Pons (tissue), 1 donor: ENCODE data around the gene SLC39A11.
"Not testable (repeated sequence)": the region's sequence is repeated elsewhere in the genome, so short reads cannot be mapped to it uniquely, and the experiment has no call there.

Source experiments
- DNase-seq: peaks from one replicate; pipeline ENCODE4 v3.0.0-alpha.2; 2016; ENCODE audit warnings: low spot score

Gene SLC39A11

DNA sequence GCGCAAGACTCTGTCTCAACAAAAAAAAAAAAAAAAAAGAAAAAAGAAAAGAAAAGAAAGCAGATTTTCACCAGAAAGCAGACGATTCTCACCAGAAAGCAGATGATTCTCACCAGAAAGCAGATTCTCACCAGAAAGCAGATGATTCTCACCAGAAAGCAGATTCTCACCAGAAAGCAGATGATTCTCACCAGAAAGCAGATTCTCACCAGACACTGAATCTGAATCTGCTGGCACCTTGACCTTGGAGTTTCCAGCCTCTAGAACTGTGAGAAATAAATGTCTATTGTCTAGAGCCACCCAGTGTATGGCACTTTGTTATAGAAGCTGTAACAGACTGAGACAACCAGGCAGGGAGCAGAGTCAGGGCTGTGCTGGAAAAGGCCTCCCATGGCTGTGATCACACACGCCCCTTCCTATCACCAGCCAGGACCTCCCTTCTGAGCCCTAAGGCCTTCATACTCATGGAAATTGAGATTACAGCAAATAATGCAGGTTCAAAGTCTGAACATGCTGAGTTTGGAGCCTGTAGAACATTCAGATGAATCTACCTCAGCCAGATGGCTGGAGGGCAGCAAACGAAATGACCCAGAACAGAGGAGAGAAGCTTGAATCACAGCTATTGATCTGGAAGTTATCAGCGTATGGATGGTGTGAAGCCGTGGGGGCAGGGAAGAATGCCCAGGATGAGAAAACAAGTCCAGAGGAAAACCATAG is 309.3 kb downstream of the SLC39A11 start:
- no peak for DNase-seq

DNA sequence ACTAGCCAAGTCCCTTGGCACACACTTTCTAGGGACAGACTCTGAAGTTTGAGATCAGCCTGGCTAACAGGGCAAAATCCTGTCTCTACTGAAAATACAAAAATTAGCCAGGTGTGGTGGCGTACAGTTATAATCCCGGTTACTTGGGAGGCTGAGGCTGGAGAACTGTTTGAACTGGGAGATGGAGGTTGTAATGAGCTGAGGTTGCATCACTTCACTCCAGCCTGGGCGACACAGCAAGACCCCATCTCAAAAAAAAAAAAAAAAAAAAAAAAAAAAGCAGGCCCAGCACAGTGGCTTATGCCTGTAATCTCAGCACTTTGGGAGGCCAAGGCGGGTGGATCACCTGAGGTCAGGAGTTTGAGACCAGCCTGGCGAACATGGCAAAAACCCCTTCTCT is 310.1 kb downstream of the SLC39A11 start:
- DNase-seq = not testable (repeated sequence)

DNA sequence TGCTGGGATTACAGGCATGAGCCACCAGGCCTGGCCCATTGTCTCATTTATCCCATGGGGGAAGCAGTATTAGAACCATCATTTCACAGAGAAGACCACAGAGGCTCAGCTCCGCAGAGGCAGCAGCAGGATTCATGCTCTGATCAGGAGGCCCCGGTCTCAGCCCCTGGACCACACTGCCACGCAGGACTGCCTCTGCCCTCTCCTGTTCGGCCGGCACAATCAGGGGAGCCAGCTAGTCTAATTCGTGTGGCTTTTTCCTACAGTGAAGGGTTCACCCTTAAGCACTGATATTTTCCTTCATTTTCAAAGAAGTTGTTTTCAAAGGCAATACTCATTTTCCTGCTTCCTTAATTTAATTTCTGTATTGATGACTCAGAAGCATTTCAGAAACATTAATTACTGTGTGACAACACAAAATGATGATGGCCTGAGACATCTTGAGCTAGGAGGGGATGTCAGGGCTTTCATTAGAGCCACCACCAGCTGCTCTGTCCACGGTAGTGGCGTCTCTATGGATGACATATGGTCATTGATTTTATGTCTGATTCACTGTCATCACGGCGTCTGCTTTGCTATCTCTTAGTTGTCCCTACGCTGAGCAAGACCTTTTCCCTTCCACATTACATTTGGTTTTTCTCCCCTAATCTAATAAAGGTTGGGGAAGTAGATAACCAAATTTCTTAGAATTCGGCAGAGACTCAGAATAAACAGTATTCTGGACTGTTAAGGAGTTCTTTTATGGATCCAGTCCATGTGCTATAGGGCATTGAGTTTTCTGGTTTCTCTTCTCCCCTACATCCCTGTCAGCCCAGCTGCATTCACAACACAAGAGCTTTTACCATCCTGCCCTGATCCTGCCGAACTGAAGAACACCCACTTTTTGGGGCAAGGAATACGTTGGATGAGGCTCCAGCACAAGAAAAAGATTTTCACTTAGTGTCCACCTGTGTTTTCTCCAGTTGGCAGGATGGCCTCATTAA is 314.0 kb downstream of the SLC39A11 start:
- DNase-seq = no peak

DNA sequence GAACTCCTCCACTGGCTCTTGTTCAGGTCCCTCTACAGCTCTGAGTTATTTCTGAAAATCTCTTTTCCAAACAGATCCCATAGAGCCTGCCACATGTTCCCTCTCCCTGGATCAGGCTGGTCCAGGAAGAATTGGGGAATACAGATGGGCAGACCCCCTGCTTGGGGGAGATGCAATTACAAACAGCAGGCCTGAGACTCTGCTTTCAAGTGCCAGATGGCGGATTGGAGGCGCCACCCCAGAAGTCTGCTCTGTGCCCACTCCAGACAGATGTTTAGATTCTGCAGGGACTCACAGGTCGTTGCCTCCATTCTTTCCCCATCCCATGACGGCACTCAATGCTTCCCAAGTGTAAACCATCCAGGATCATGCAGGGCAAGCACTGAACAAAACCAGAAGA is 316.6 kb downstream of the SLC39A11 start:
- no peak for DNase-seq

DNA sequence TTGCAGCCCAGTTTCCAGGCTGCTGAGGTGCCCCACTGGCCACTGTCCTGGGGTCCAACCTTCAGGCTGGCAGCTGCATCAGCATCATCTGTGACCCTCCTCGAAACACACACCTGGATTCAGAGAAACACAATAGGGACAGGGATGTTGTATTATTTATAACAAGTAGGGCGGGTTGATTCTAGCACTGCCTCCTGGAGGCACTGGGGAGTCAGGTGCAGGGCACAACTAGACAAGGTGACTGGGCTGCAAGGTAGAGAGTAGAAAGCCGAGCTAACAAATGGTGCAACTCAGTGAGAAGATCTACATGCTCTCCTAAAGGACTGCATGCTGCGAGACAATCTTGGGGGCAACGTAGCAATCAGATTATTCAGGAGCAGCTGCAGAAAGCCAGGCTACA is 317.3 kb downstream of the SLC39A11 start:
- no peak for DNase-seq

DNA sequence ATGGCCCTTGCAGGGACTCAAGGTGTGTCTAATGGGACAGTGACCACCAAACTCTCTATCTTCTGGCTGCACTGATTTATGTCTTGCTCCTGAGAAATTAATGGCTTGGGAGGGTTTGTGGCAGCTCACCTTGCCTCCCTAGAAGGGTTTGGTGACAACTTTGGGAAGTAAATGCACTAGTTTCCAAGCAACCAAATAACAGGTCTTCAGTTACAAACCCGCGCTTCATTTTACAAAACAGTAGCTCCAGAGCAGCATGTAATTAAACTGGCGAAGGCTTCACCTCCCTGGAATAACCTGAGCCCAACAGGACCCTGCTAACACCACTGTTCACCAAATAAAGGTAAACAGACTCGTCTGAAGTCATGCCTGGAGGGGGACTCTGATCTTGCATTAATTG is 318.3 kb downstream of the SLC39A11 start:
- no peak for DNase-seq

DNA sequence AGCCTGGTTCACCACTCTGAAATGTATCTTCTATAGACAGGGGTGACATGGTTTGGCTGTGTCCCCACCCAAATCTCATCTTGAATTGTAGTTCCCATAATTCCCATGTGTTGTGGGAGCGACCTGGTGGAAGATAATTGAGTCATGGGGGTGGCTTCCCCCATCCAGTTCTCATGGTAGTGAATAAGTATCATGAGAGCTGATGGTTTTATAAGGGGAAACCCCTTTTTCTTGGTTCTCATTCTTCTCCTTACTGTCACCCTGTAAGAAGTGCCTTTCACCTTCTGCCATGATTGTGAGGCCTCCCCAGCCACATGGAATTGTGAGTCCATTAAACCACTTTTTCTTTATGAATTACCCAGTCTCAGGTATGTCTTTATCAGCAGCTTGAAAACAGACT is 319.3 kb downstream of the SLC39A11 start:
- DNase-seq = not testable (repeated sequence)

DNA sequence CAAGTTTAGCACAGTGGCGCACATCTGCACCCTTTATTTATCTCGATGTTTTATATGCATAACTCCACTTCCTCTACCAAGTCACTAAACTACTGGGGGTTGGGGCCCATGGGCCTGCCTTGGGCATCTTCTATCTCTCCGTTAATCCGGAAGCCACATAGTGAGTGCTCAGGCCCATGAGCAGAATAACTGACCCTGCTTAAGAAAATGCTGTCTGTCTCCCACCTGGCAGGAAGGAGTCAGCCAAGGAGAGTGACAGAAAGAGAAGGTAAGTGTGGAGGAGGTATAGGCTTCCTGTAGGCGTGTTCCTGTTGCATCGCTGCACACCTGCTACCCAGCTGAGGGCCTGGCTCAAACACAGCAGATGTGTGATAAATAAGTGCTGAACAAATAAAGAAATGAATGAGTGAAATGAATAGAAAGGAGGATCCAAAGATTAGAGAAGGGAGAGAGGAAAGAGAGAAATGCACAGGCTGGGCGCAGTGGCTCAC is 320.1 kb downstream of the SLC39A11 start:
- DNase-seq = no peak

DNA sequence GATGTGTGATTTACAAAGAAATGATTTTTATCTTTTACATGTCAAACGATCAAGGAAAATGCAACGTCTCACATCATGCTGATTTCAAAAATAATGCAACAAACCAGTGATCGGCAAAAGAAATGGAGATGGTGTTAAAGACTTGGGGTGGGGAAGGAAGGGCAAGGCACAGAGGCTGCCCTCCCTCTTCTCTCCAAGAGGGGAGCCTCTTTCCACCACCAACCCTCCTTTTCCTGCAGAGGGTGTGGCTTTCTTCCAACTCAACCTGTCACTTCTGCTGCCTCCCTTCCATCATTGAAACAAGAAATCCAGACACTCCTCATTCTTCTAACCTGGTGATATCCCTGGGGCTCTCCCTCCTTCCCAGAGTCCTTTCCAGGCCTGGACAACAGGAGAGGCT is 320.8 kb downstream of the SLC39A11 start:
- DNase-seq = no peak

DNA sequence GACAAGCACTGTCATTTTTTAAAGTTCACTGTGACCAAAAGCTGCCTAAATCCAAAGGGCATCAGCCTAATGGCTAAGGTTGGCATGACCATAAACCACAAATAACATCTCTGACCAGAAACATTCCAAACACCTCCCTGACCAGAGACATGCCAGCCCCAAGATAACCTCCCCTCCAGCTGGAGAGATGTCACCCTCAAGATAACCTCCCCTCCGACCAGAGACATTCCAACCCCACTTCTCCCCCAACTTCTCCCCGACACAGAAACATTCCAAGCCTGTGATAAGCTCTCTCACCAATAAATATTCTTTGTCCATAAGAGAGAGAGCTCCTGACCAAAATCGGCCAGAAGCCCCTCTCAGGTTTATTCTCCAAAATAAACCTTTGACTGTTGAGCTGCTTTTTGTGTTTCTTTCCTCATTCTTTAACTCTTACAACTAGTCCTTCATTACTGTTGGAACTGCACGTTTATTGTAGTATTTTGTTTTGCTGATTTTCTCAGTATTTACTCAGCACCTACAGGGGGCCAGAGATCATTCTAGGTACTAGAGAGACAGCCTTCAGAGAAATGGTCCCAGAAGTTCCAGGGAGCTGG is 325.6 kb downstream of the SLC39A11 start:
- DNase-seq = no peak

DNA sequence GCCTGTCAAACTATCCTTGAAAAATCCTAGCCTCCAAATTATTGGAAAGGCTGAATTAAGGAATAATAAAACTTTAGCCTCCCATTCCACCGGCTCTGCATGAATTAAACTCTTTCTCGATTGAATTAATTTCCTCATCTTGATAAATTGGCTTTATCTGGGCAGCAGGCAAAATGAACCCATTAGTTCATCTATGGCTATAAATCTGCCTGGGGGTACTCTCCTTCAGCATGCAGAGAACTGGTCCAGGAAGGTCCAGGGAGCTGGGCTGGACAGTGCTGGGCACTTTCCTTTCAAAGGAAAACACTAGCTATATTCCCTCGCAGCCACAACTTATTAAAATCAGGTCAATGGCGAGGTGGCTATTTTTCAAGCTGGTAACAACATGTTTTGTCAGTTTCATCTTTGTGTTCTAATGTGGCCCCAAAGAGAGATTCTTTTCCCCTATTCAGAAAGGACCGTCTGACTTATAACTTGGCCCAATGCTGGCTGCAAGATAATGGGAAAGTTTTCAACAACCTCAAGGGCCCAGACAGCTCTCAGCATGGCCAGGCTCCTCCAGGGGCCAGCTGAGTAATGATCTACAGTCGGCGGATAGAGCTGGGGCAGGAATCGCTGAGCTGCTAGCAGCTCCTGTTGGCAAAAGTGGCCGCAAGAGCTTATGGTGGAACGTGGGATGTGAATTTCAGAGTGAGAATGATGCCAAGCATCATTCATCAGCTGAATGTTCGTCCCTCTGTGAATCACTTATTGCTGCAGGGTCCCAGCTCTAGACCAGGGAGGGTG is 326.9 kb downstream of the SLC39A11 start:
- DNase-seq = no peak

DNA sequence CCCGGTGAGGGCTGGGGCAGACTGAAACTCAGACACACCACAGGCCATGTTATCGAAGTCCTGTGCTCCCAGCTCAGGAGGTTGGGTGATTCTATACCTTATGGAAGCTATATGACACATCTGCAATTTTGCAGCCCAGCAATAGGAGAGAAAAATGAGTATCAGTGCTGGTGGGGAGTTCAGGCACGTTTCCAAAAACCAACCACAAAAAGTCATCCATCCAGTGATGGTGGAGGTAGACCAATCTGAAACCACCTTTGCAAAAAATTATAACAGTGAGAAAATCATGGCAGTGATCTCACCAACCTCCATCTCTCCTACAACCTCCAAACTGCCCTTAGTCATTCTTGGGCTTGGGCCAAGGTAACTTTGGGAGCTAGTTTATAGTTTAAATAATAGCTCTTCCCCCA is 327.9 kb downstream of the SLC39A11 start:
- DNase-seq = no peak

DNA sequence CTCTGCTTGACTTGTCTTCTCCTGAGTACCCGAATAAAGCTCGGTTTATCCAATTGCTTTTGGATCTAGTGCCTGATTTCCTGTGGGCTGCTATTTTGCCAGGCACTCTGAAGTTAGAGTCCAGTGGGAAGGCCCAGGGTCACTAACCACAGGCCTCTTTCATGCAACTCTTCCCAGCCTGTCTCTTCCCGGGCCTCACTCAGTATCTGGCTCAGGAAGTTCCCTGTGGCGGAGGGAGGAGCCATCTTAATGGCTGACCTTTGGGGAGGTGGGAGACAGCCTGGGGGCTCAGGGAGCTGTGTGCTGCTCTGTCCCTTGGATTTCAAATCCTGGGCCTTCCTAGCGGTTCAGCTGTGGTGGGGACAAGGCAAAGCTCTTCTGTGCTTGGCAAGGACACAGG is 328.5 kb downstream of the SLC39A11 start:
- DNase-seq = no peak

DNA sequence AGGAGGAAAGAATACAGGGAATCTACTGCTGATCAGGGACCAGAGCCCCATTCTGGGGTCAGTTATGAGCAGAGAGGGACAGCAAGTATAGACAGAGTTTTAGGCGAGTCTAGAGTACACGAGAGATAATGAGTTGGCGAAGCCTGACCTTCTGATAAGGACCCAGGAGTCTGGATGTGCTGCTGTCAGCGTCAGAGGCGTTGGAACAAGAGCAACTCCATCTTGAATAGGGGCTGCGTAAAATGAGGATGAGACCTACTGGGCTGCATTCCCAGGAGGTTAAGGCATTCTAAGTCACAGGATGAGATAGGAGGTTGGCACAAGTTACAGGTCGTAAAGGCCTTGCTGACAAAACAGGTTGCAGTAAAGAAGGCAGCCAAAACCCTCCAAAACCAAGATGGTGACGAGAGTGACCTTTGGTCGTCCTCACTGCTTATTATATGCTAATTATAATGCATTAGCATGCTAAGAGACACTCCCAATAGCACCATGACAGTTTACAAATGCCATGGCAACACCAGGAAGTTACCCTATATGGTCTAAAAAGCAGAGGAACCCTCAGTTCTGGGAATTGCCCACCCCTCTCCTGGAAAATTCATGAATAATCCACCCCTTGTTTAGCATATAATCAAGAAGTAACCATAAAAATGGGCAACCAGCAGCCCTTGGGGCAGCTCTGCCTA is 330.5 kb downstream of the SLC39A11 start:
- DNase-seq = not testable (repeated sequence)

DNA sequence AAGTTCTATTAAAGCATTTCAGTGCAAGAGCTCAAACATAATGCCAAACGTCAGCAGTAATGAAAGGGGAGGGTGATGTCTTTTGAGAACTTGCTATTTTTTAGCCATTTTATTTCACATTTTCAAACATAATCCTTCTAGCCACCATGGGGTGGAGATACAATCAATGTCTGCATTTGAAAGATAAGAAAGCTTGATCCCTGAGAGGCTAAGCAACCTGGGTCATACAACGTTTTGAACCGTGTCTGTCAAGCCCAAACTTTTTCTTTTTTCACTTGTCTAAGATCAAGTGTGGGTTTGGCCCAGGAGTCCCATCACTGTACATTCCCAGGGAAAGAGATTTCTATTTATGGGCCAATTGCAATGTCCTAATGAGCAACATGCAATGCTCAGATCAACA is 331.1 kb downstream of the SLC39A11 start:
- no peak for DNase-seq

DNA sequence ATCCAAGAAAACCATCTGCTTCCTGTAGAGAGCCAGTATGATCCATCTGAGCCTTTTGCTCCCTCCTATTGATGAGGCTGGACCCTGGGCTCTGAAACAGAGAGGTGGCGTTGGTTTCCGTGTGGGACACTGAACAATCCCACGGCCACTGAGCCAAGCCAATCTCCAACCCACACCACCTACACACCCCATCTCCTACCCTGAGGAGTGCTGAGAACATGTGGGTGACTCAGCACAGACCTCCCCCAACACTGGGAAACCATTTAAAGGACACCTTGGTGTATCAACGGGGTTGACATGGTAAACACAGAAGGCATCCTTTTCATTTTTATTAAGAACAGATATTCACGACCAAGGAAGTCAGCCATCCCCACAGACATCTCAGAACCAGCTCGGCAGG is 332.1 kb downstream of the SLC39A11 start:
- DNase-seq = no peak

DNA sequence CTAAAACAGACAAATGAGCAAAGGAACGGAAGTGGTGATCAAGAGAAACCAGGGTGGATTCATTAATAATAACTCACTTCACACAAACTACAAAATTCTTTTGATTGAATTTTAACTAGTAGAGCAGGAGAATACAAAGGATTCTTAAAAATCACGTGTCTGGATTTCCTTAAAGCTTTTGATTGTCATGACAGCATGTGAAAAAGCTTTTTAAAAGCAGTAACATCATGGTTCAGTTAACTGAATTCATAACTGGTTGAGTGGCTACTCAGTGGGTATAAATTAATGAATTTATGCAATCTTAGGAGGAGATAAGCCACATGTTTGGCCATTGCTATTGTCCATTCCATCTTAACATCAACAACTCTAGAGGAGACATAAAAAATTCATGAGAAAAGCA is 333.2 kb downstream of the SLC39A11 start:
- no peak for DNase-seq

DNA sequence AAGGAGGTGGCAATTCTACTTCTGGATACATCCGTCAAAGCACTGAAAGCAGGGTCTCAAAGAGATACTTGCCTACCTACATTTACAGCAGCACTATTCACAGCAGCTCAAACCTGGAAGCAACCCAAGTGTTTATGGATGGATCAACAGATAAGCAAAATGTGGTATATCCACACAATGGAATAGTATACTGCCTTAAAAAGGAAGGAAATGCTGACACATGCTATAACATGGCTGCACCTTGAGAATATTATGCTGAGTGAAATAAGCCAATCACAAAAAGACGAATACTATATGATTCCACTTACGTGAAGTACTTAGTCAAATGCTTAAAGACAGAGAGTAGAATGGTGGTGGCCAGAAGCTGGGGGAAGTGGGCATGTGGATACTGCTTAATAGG is 336.2 kb downstream of the SLC39A11 start:
- no peak for DNase-seq

DNA sequence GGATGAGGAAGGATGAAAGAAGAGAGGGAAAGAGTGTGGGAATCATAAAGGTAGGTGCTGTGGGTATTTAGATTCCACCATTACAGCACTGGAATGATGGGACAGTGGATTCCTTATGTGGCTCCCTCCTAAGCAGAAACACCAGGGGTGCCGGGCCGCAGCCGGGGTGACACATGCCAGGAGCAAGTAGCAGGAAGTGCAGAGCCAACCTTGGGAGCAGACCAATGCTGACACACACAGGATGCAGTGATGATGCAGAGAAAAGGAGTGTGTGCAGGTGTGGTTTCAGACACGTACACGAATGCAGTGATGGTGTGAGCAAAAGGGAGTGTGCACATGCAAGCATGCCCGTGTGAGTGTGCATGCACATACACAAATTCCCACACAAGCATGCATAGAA is 338.0 kb downstream of the SLC39A11 start:
- no peak for DNase-seq

DNA sequence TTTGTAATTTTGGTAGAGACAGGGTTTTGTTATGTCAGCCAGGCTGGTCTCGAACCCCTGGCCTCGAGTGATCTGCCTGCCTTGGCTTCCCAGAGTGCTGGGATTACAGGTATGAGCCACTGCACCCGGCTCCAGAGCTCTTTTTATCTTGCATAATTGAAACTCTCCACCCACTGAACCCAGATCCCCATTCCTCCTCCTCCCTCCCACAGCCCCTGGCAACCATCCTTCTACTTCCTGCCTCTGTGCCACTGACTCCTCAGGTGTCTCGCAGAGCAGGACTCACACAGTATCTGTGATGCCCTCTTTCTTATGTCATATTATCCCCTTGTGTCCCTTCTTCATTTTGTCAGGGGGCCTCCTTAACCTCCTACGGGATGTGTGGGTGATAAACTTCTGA is 340.7 kb downstream of the SLC39A11 start:
- DNase-seq = no peak

DNA sequence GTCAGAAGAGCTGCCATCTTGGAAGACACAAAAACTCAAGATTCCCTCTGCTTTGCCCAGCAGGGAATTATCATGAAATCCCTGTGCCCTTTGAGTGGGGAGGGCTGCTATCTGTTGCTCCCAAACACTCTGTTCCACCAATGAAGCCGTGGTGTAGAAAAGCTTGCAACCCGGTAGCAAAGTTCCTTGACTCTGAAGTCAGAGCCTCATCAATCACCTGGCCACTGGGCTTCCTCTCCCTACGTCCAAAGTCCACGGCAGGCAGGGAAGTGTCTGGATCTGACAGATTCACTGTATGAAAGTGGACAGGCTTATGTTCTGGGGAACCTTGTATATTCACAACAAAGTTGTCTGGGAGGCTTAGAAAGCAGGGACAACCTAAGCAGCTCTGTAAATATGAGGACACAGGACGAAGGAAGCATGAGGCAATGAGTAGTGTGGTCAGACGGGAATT is 343.3 kb downstream of the SLC39A11 start:
- no peak for DNase-seq
